GM21786 (cell line): ENCODE data around the gene FOXD4L1.
"Not testable (repeated sequence)": the region's sequence is repeated elsewhere in the genome, so short reads cannot be mapped to it uniquely, and the experiment has no call there.

Source experiments
- ATAC-seq: cut with Tn5 transposase; IDR thresholded peaks from one replicate; pipeline ENCODE4 v1.9.1; 2021; ENCODE audit not compliant: unreplicated experiment

Gene FOXD4L1

GRCh38 chr2:113521492-113521891 is 23.0 kb downstream of the FOXD4L1 start:
- not testable (repeated sequence) for ATAC-seq

- ATAC-seq, result not testable (repeated sequence)
Measured at GRCh38 chr2:113524986-113525385, 26.5 kb downstream of the FOXD4L1 start.

GRCh38 chr2:113527350-113528045 is 29.0 kb downstream of the FOXD4L1 start:
- ATAC-seq, result peak; percentile 85

- not testable (repeated sequence) for ATAC-seq
Measured at GRCh38 chr2:113528126-113528525, 29.7 kb downstream of the FOXD4L1 start.

GRCh38 chr2:113528904-113529303 is 30.4 kb downstream of the FOXD4L1 start:
- ATAC-seq, result not testable (repeated sequence)

GRCh38 chr2:113532991-113533390 is 34.5 kb downstream of the FOXD4L1 start:
- not testable (repeated sequence) for ATAC-seq

- ATAC-seq, result not testable (repeated sequence)
Measured at GRCh38 chr2:113536573-113536972, 38.1 kb downstream of the FOXD4L1 start.

GRCh38 chr2:113540834-113541203 is 42.4 kb downstream of the FOXD4L1 start:
- not testable (repeated sequence) for ATAC-seq

GRCh38 chr2:113541204-113541975 is 42.9 kb downstream of the FOXD4L1 start:
- ATAC-seq, result not testable (repeated sequence)

- not testable (repeated sequence) for ATAC-seq
Measured at GRCh38 chr2:113541976-113542485, 43.6 kb downstream of the FOXD4L1 start.

GRCh38 chr2:113542529-113542928 is 44.1 kb downstream of the FOXD4L1 start:
- ATAC-seq, result not testable (repeated sequence)
